K562 (cell line): Measurements from ENCODE around the gene PHF21A. TPM values are rescaled to one million over a fixed set of nuclear protein-coding genes. Genes with fewer than 3 reads are reported as not detected.

ENCODE experiments used
- ATAC-seq: fragments of 200-7000 bp; cut with Tn5 transposase; 3 replicates; pipeline ENCODE4 v1.9.1; 2020; ENCODE audit warnings: moderate library complexity
- BruUV-seq: library from RNA; stranded (reverse); fragments of 400-500 nt; replicated peaks from 2 replicates; lab custom pipeline; 2021; lab: Mats Ljungman, UMichigan
- CTCF ChIA-PET: fragments of 300-600 bp; formaldehyde crosslinking; extraction: SDS; loops from one replicate; lab custom pipeline; 2021; ENCODE audit warnings: low intra/inter-chr PET ratio; lab: Yijun Ruan, JAX
- POLR2A ChIA-PET: fragments of 300-600, 350-650 bp; sonication (Branson Sonifier 250); formaldehyde crosslinking; extraction: SDS; loops from one replicate; lab custom pipeline; 2021; ENCODE audit warnings: antibody characterized with exemption, inconsistent platforms; lab: Yijun Ruan, JAX
- DNase-seq, 4 experiments: peaks; one replicate each; pipeline versions ENCODE4 v3.0.0 to v3.0.0-alpha.2; 2011 to 2018; ENCODE audit warnings: low spot score in 3 of 4, mixed read lengths in 3 of 4; ENCODE audit errors: extremely low read depth in 1 of 4
- FAIRE-seq: peaks from 2 replicates; lab custom pipeline; 2011; peaks lifted over from hg19 to GRCh38; lab: Jason Lieb, UNC
- H2AFZ ChIP-seq: 2 replicates; pipeline ENCODE4 v1.6.0; 2011; ENCODE audit warnings: low read depth, low read length, control low read depth, inconsistent platforms
- H3K27ac ChIP-seq: fragments of 200-600 bp; 3 replicates; pipeline ENCODE4 v1.8.0; 2011; ENCODE audit warnings: low read depth, mild to moderate bottlenecking, control low read depth, inconsistent platforms, low read length, moderate library complexity, mixed read lengths; ENCODE audit errors: extremely low read depth
- H3K27me3 ChIP-seq, 2 experiments: fragments of 300-600 bp in 1 of 2; 2 replicates in 1 of 2; 3 replicates in 1 of 2; pipeline versions ENCODE4 v1.6.0 to v1.8.0; 2011; ENCODE audit warnings: inconsistent platforms in 2 of 2, low read length in 2 of 2, mild to moderate bottlenecking in 1 of 2, mixed read lengths in 1 of 2, moderate library complexity in 1 of 2; ENCODE audit not compliant: control insufficient read depth in 2 of 2, insufficient read depth in 2 of 2
- H3K36me3 ChIP-seq: fragments of 300-600 bp; 3 replicates; pipeline ENCODE4 v1.8.0; 2011; ENCODE audit warnings: mild to moderate bottlenecking, low read length, inconsistent platforms; ENCODE audit not compliant: control insufficient read depth, insufficient read depth
- H3K4me1 ChIP-seq, 2 experiments: fragments of 200-600 bp in 1 of 2; replicated peaks in 1 of 2; 2 replicates in 1 of 2; 3 replicates in 1 of 2; pipeline versions ENCODE4 v1.5.1 to v1.8.0; 2011; ENCODE audit warnings: inconsistent platforms in 2 of 2, low read length in 2 of 2, mild to moderate bottlenecking in 1 of 2, mixed read lengths in 1 of 2, moderate library complexity in 1 of 2; ENCODE audit not compliant: control insufficient read depth in 2 of 2, insufficient read depth in 2 of 2
- H3K4me2 ChIP-seq: 2 replicates; pipeline ENCODE4 v1.6.1; 2011; ENCODE audit warnings: low read length, control low read depth, inconsistent platforms, mixed read lengths; ENCODE audit not compliant: insufficient read depth
- H3K4me3 ChIP-seq: fragments of 200-600 bp; sonication (generic), shearing (Covaris generic); 2 replicates; pipeline ENCODE4 v1.5.1; 2016; ENCODE audit warnings: control low read depth, inconsistent platforms
- H3K79me2 ChIP-seq: fragments of 200-600 bp; 3 replicates; pipeline ENCODE4 v1.8.0; 2011; ENCODE audit warnings: low read length, inconsistent platforms; ENCODE audit not compliant: control insufficient read depth, insufficient read depth
- H3K9ac ChIP-seq, 2 experiments: 2 replicates each; pipeline versions ENCODE4 v1.6.0 to v1.6.1; 2011; ENCODE audit warnings: low read depth in 2 of 2, low read length in 2 of 2, control low read depth in 1 of 2, inconsistent platforms in 1 of 2, mild to moderate bottlenecking in 1 of 2, mixed read lengths in 1 of 2; ENCODE audit not compliant: insufficient read depth in 1 of 2
- H3K9me1 ChIP-seq: one replicate; pipeline ENCODE4 v1.6.0; 2011; ENCODE audit warnings: inconsistent platforms, mild to moderate bottlenecking, low read length, moderate library complexity; ENCODE audit not compliant: control insufficient read depth, insufficient read depth
- H3K9me3 ChIP-seq: replicated peaks from 2 replicates; pipeline ENCODE4 v1.5.1; 2011; ENCODE audit warnings: low read depth, low read length, inconsistent platforms; ENCODE audit not compliant: control insufficient read depth, insufficient read depth
- H4K20me1 ChIP-seq: replicated peaks from 2 replicates; pipeline ENCODE4 v1.6.1; 2011; ENCODE audit warnings: low read length, inconsistent platforms, mixed read lengths; ENCODE audit not compliant: control insufficient read depth, insufficient read depth
- ZNF253 ChIP-seq: fragments of 250-450 bp; sonication (Bioruptor Pico); conservative IDR thresholded peaks from 2 replicates; pipeline ENCODE4 v1.6.1; 2021; ENCODE audit warnings: mild to moderate bottlenecking
- ZNF347 ChIP-seq: fragments of 450-650 bp; formaldehyde crosslinking; IDR thresholded peaks from 2 replicates; pipeline ENCODE4 v1.4.0; 2020; ENCODE audit warnings: low read depth, mild to moderate bottlenecking, moderate library complexity
- WGBS: fragments of 100-300 bp; shearing (Covaris generic); methylation state at CpG from one replicate; pipeline ENCODE4 v1.1.6; 2016; ENCODE audit warnings: low coverage, mixed read lengths; ENCODE audit not compliant: insufficient coverage; ENCODE audit errors: missing lambda C conversion rate; 5-methylcytosine and 5-hydroxymethylcytosine counted together
- in situ Hi-C: fragments of 300-500 bp; cut with MboI; formaldehyde crosslinking; loops from 4 replicates; pipeline ENCODE4 v1.15.0; 2018; ENCODE audit warnings: inconsistent platforms, mixed read lengths
- intact Hi-C: fragments of 100-400 bp; cut with micrococcal nuclease; formaldehyde crosslinking; loops from 2 replicates; pipeline ENCODE4 v1.14.2; 2022
- polyA plus RNA-seq, 8 experiments: library from polyadenylated mRNA; depleted of rRNA in 4 of 8; stranded (reverse) in 5 of 8; unstranded in 3 of 8; fragments of >200 nt; fragmentation: Nextera tagmentation in 2 of 8; fragmentation: Illumina TruSeq in 1 of 8; extraction: Ambion mirVana in 2 of 8; extraction: Trizol in 1 of 8; gene quantifications; 2 replicates each; pipeline versions ENCODE4 v1.2.1 to v1.2.3, GENCODE V29; 2011 to 2014; ENCODE audit warnings: inconsistent platforms in 1 of 8, missing spikeins in 1 of 8
- total RNA-seq, 7 experiments: library from RNA; depleted of rRNA in 6 of 7; stranded (reverse); fragments of >200 nt in 6 of 7; fragmentation: Illumina TruSeq in 2 of 7; extraction: Trizol in 2 of 7; gene quantifications; 2 replicates each; pipeline versions ENCODE4 v1.2.1 to v1.2.3, GENCODE V29; 2011 to 2021; ENCODE audit warnings: low replicate concordance in 1 of 7
- TF ChIP-seq, protein P1 (sequence below): fragments of 450-650 bp; IDR thresholded peaks from 2 replicates; pipeline ENCODE4 v1.6.1; 2018; ENCODE audit warnings: mild to moderate bottlenecking, low read depth; ENCODE audit not compliant: partially characterized antibody

The PHF21A gene
- total and polyA plus RNA-seq, 9 of the 15 experiments (the other 6 are each of a cell fraction or from before 2014, with no cell fraction given) = 1.5 to 32.4 (median 10.7) TPM

GRCh38 chr11:45892856-45893255 is 228.4 kb downstream of the PHF21A start:
- 15% methylated on average over 5 of the region's 5 CpGs for WGBS
- ChIA-PET POLR2A (interaction anchor here (0.5 to 1.4 kb wide), 5 partner anchors 9 to 1029 kb away, joined by 3 to 6 read pairs (median 3); no protein-coding TSS in a partner anchor), CTCF (no interaction called here)
- peaks cover 0 to 11% of the 10 kb centered on the region in 2 experiments; a peak in 2 of 5 replicates for H3K4me1 ChIP-seq
- H3K79me2 ChIP-seq = no peaks in the 10 kb centered on the region
- H2AFZ ChIP-seq = no peak overlapping the region
- DNase-seq = no peak
- BruUV-seq = no TSS peak
- TF ChIP-seq ZNF347 (CRISPR knock-in tag) = no peak
- no peak for TF ChIP-seq ZNF253
- TF ChIP-seq, protein P1, sequence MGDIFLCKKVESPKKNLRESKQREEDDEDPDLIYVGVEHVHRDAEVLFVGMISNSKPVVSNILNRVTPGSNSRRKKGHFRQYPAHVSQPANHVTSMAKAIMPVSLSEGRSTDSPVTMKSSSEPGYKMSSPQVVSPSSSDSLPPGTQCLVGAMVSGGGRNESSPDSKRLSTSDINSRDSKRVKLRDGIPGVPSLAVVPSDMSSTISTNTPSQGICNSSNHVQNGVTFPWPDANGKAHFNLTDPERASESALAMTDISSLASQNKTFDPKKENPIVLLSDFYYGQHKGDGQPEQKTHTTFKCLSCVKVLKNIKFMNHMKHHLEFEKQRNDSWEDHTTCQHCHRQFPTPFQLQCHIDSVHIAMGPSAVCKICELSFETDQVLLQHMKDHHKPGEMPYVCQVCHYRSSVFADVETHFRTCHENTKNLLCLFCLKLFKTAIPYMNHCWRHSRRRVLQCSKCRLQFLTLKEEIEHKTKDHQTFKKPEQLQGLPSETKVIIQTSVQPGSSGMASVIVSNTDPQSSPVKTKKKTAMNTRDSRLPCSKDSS = no peak
- no peaks in the 10 kb centered on the region; a peak in 2 of 5 replicates for H3K27me3 ChIP-seq
- H3K9me1 ChIP-seq = no peaks in the 10 kb centered on the region
- H3K4me3 ChIP-seq = no peak overlapping the region
- H3K9me3 ChIP-seq = no peaks in the 10 kb centered on the region
- ATAC-seq = no peak
- 0 out of 2 replicates have a peak, but pooled peaks cover 6% of the 10 kb centered on the region for H4K20me1 ChIP-seq
- no peak for FAIRE-seq
- H3K36me3 ChIP-seq = no peaks in the 10 kb centered on the region
- intact Hi-C loops = no loop called here
- no peak overlapping the region for H3K9ac ChIP-seq
- no peak overlapping the region for H3K4me2 ChIP-seq
- no peak overlapping the region for H3K27ac ChIP-seq
- in situ Hi-C loops = no loop called here
